Left kidney (tissue), 2 donors: ENCODE measurements around the gene TMC7. TPM values are rescaled to one million over a fixed set of nuclear protein-coding genes. Genes with fewer than 3 reads are reported as not detected.

ENCODE experiments used
- DNase-seq: peaks from one replicate; pipeline ENCODE4 v3.0.0-alpha.2; 2013
- polyA plus RNA-seq: library from polyadenylated mRNA; unstranded; fragments of 120-200 nt; gene quantifications from one replicate; pipeline ENCODE4 v1.2.1, GENCODE V29; 2013; ENCODE audit not compliant: insufficient read length

Gene TMC7
- polyA plus RNA-seq, 1 donor = 2.0 TPM

GRCh38 chr16:19089410-19089955, 105.7 kb downstream of the TMC7 start:
- DNase-seq = no peak

GRCh38 chr16:19090916-19091315, 107.2 kb downstream of the TMC7 start:
- DNase-seq = no peak

DNA sequence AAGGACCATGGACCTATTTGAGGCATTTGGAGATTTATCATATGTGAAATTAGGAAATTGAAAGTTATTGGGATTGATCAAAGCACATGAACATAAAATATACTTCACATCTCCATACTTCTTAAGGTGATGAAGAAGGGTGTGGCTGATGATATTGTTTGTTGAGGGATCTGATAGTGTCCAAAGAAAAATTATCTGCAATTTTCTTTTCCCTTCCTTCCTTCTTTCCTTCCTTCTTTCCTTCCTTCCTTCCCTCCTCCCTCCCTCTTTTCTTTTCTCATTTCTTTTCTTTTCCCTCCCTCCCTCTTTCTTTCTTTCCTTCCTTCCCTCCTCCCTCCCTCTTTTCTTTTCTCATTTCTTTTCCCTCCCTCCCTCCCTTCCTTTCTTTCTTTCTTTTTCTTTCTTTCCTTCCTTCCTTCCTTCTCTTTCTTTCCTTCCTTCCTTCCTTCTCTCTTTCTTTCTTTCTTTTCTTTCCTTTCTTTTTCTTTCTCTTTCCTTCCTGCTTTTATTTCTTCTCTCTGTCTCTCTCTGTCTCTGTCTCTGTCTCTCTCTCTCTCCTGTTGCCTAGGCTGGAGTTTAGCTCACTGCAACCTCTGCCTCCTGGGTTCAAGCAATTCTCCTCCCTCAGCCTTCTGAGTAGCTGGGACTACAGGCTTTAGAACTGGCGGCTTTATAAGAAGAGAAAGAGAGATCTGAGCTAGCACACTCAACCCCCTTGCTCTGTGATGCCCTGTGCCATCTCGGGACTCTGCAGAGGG, 109.1 kb downstream of the TMC7 start:
- no peak for DNase-seq

DNA sequence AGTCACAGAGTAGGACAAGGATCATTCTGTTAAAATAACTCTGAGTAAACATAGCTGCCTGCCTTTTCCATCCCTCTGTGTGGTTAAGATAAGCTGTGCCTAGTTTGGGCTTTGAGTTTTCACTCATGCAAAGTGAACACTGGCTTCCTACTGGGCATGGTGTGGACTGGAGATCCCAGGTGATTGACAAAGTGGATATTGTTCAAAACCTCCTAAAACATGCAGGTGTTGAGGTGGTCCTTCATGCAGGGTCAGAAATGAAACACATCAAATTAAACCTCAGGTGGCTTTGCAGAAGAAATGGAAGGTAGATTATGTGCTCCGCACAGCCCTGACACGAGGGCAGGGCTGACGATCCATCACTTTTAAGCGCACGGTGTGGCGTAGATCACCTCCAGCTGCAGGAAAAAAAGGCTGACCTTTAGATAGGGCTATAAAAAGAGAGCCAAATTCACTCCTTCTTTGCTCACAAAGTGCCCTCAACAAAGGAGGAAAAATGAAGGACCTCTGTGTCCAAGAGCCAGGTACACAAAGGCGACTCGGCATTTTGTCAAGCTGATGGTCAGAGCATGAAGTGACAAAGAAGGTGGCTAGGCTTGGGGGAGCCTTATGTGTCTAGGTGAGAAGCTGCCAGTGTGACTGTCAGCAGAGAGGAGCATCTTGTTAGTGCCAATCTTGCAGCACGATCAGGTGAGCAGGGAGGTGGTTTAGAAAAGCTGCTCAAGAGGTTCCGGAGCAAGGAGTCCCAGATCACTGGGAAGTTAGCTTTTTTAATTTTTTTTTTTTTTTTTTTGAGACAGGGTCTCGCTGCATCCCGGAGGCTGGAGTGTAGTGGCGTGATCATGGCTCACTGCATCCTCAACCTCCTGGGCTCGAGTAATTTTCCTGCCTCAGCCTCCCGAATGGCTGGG, 110.2 kb downstream of the TMC7 start:
- DNase-seq = no peak

GRCh38 chr16:19094542-19095365, 111.0 kb downstream of the TMC7 start:
- no peak for DNase-seq

- no peak for DNase-seq
Observed at GRCh38 chr16:19095654-19096053, 111.9 kb downstream of the TMC7 start.

- no peak for DNase-seq
Observed at GRCh38 chr16:19098173-19098572, 114.4 kb downstream of the TMC7 start.

DNA sequence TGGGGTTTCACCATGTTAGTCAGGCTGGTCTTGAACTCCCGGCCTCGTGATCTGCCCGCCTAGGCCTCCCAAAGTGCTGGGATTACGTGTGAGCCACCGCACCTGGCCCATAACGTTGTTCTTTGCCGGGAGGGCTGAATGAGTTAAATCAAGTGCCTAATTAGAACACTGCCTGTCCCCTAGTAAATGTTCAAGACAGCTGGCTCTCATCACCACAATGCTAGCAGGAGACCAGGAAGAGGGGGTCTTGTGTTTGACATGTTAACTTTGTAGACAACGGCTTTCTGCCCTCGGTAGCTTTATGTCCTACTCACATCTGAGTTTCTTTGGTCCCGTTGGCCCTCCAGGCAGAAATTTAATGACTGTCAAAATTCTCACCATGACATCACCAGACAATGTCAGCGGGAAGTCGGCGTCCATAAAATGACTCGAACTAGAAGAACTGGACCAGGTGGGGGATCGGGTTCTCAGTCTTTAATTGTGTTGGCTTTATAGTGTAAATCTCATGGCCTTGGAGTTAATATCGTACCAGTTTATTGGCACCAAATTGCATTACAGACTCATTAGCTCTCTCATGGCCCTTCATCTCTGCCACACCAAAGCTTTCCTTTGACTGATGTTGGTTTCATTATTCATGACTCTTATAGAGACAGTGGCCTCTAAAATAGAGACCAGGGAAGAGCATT, 118.6 kb downstream of the TMC7 start:
- DNase-seq = peak; percentile 47

DNA sequence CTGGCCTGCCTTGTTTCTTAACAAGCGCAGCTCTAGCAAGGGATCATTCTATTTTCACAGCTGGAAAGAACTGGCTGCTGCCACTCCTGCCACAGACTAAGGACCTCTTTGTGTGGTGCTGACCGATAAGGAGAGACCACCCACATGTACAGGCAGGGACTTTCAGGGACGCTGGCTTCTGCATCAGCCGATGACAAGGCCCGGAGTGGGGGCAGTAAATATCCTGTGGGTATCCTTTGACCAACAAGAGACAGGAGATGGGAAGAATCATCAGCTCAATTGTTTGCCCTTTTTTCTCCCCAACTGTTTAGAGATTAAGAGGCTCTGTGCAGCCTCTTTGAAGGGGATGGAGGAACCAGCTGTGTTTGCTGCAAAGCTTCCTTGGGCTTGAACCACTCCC, 120.9 kb downstream of the TMC7 start:
- DNase-seq = no peak

GRCh38 chr16:19105131-19105530, 121.4 kb downstream of the TMC7 start:
- DNase-seq = no peak

GRCh38 chr16:19105891-19106624, 122.3 kb downstream of the TMC7 start:
- no peak for DNase-seq

DNA sequence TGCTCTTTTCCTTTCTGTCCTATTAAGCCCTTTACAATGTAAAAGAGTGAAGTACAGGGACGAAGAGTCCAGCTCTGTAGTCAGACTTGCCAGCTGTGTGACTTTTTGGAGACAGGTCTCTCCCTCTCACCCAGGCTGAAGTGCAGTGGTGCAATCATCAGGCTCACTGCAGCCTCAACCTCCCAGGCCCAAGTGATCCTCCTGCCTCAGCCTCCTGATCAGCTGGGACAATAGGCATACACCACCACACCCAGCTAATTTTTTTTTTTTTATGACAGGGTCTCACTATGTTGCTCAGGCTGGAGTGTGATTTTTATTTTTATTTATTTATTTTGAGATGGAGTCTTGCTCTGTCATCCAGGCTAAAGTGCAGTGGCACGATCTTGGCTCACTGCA, 122.9 kb downstream of the TMC7 start:
- DNase-seq = no peak

DNA sequence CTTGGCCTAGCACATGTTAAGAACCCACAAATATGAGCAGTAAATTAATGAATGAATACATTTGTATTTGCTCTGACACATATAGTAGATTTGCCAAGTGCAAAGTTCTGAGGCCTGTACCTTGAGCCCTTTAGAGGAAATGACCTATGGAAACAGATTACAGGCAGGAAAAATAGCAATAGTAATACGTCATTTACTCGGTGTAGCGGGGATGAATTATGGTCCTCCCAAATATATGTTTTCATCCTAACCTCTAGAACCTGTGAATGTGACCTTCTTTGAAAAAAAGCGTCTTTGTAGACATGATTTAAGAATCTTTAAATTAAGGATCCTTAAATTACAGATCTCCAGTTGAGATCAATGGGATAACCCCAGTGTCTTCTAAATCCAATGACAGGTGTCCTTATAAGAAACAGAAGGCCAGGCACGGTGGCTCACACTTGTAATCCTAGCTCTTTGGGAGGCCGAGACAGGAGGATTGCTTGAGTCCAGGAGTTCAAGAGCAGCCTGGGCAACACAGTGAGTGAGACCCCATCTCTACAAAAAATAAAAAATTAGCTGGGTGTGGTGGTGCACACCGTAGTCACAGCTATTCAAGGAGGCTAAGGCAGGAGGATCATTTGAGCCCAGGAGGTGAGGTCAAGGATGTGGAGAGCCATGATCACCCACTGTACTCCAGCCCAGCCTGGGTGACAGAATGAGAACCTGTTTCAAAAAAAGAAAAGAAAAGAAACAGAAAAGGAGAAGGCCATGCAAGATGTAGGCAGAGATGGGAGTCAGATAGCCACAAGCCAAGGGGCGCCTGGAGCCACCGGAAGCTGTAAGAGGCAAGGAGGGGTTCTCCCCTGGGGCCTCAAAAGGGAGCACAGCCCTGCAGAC, 124.9 kb downstream of the TMC7 start:
- DNase-seq = no peak

DNA sequence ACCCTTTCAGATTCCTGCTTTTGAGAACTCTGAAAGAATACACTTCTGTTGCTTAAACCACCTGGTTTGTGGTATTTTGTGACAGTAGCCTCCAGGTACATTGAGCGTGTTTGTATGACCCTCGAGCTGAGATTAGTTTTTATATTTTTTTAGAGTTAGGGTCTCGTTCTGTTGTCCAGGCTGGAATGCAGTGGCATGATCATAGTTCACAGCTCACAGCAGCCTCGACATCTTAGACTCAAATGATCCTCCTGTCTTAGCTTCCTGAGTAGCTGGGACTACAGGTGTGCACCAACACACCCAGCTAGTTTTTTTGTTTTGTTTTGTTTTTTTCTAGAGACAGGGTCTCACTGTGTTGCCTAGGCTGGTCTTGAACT, 125.5 kb downstream of the TMC7 start:
- DNase-seq = no peak

- DNase-seq = no peak
Observed at GRCh38 chr16:19110537-19111360, 127.0 kb downstream of the TMC7 start.

DNA sequence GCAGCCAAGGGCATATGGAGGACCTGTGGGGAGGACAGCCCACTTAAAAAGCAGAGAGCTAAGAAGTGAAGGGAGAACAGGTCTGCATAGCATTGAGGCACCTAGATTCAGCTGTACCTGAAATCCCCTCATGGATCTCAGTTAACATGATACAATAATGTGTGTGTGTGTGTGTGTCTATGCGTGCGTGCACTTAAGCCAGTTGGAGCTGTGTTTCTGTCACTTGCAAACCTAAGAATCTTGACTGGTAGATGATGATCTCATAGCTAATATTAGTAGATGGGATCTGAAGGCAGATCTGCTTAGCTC, 128.3 kb downstream of the TMC7 start:
- DNase-seq = no peak
